Measurements from ENCODE around the gene CWC25. TPM values are rescaled to one million over a fixed set of nuclear protein-coding genes. Genes with fewer than 3 reads are reported as not detected.

Gene CWC25
- total and polyA plus RNA-seq, 2 of the 13 experiments (the other 11 are each of a cell fraction or from before 2014, with no cell fraction given) = 15.6 to 22.7 TPM

GRCh38 chr17:38871247-38872015, 46.3 kb upstream of the CWC25 start (continued):
- TF ChIP-seq TP53 (CRISPR knock-in tag; conservative IDR thresholded peaks at IDR 0.05) = no peak
- TF ChIP-seq ZNF124 (CRISPR knock-in tag; IDR thresholded peaks at IDR 0.05) = no peak
- 0 out of 2 replicates have a peak, but pooled peaks have one; percentile 53 for TF ChIP-seq ZNF639 (CRISPR knock-in tag; conservative IDR thresholded peaks at IDR 0.05)
- peak; percentile 92 for TF ChIP-seq PHF5A (CRISPR knock-in tag; IDR thresholded peaks at IDR 0.05; ENCODE audit: low read depth, unreplicated experiment)
- peak; percentile 64; the same call in 1 of the 2 replicates for TF ChIP-seq SPEN (CRISPR knock-in tag; IDR thresholded peaks at IDR 0.05; ENCODE audit: low read depth)
- TF ChIP-seq AHR (CRISPR knock-in tag; IDR thresholded peaks at IDR 0.05) = peak; percentile 59; the same call in 1 of the 2 replicates
- no peak; the same call in 1 of the 2 replicates for TF ChIP-seq ZNF772 (CRISPR knock-in tag; IDR thresholded peaks at IDR 0.05)
- no peak for TF ChIP-seq HNRNPH1 (optimal IDR thresholded peaks at IDR 0.05; ENCODE audit: low read depth, low read length)
- TF ChIP-seq CC2D1A (CRISPR knock-in tag; IDR thresholded peaks at IDR 0.05) = no peak
- no peak for TF ChIP-seq TFDP1 (CRISPR knock-in tag; IDR thresholded peaks at IDR 0.05; ENCODE audit: borderline replicate concordance)
- no peak for TF ChIP-seq CBX2 (IDR thresholded peaks at IDR 0.05; ENCODE audit: low read depth, low read length)
- no peak for TF ChIP-seq CBX2 (CRISPR knock-in tag; IDR thresholded peaks at IDR 0.05; ENCODE audit: low read depth)
- peak; percentile 61 for TF ChIP-seq ZNF607 (CRISPR knock-in tag; IDR thresholded peaks at IDR 0.05; ENCODE audit: borderline replicate concordance)
- TF ChIP-seq ZNF496 (CRISPR knock-in tag; IDR thresholded peaks at IDR 0.05; ENCODE audit: insufficient replicate concordance) = no peak
- no peak for TF ChIP-seq ZFP36 (IDR thresholded peaks at IDR 0.05; ENCODE audit: borderline replicate concordance, low read depth, low read length, partially characterized antibody)
- TF ChIP-seq ELF3 (CRISPR knock-in tag; IDR thresholded peaks at IDR 0.05) = peak; percentile 95
- TF ChIP-seq NFE2L1 (CRISPR knock-in tag; IDR thresholded peaks at IDR 0.05; ENCODE audit: borderline replicate concordance) = no peak
- peak; percentile 56; the same call in 1 of the 2 replicates for TF ChIP-seq NFIC (IDR thresholded peaks at IDR 0.05; ENCODE audit: low read length)
- TF ChIP-seq ZNF605 (CRISPR knock-in tag; IDR thresholded peaks at IDR 0.05) = peak; percentile 51
- TF ChIP-seq BCL6 (CRISPR knock-in tag; IDR thresholded peaks at IDR 0.05) = peak; percentile 90
- TF ChIP-seq POGZ (CRISPR knock-in tag; IDR thresholded peaks at IDR 0.05) = peak; percentile 24; the same call in 1 of the 2 replicates
- TF ChIP-seq ZNF34 (CRISPR knock-in tag; IDR thresholded peaks at IDR 0.05; ENCODE audit: borderline replicate concordance) = peak; percentile 53; the same call in 1 of the 2 replicates
- 0 out of 2 replicates have a peak, but pooled peaks have one; percentile 19 for TF ChIP-seq ZFP36L2 (CRISPR knock-in tag; IDR thresholded peaks at IDR 0.05)
- TF ChIP-seq ZNF446 (CRISPR knock-in tag; IDR thresholded peaks at IDR 0.05) = no peak
- peak; percentile 89 for TF ChIP-seq FOXP4 (CRISPR knock-in tag; IDR thresholded peaks at IDR 0.05)
- no peak for TF ChIP-seq AGO2 (optimal IDR thresholded peaks at IDR 0.05; ENCODE audit: low read depth, low read length)

Measured in HepG2 (cell line).